ENCODE results near the gene ANXA10.

GRCh38 chr4:168097161-168097560 is 4.8 kb downstream of the ANXA10 start:
- TF ChIP-seq, protein P1, sequence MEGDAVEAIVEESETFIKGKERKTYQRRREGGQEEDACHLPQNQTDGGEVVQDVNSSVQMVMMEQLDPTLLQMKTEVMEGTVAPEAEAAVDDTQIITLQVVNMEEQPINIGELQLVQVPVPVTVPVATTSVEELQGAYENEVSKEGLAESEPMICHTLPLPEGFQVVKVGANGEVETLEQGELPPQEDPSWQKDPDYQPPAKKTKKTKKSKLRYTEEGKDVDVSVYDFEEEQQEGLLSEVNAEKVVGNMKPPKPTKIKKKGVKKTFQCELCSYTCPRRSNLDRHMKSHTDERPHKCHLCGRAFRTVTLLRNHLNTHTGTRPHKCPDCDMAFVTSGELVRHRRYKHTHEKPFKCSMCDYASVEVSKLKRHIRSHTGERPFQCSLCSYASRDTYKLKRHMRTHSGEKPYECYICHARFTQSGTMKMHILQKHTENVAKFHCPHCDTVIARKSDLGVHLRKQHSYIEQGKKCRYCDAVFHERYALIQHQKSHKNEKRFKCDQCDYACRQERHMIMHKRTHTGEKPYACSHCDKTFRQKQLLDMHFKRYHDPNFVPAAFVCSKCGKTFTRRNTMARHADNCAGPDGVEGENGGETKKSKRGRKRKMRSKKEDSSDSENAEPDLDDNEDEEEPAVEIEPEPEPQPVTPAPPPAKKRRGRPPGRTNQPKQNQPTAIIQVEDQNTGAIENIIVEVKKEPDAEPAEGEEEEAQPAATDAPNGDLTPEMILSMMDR (conservative IDR thresholded peaks at IDR 0.05; ENCODE audit: low read depth, low read length): no peak
- TF ChIP-seq MXI1 (IDR thresholded peaks at IDR 0.05; ENCODE audit: borderline replicate concordance, low read depth, low read length): no peak
- TF ChIP-seq POLR2A (IDR thresholded peaks at IDR 0.05; ENCODE audit: low read depth, low read length): no peak
- TF ChIP-seq, protein P2, sequence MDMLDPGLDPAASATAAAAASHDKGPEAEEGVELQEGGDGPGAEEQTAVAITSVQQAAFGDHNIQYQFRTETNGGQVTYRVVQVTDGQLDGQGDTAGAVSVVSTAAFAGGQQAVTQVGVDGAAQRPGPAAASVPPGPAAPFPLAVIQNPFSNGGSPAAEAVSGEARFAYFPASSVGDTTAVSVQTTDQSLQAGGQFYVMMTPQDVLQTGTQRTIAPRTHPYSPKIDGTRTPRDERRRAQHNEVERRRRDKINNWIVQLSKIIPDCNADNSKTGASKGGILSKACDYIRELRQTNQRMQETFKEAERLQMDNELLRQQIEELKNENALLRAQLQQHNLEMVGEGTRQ (IDR thresholded peaks at IDR 0.05; ENCODE audit: low read depth, low read length): no peak
- TF ChIP-seq RAD21 (IDR thresholded peaks at IDR 0.05; ENCODE audit: low read length): no peak
- TF ChIP-seq CEBPB (IDR thresholded peaks at IDR 0.05; ENCODE audit: low read depth, low read length): no peak
- TF ChIP-seq MAFK (IDR thresholded peaks at IDR 0.05; ENCODE audit: low read depth, low read length): no peak
- TF ChIP-seq RCOR1 (IDR thresholded peaks at IDR 0.05; ENCODE audit: insufficient replicate concordance, low read length): no peak
- no peak for TF ChIP-seq BHLHE40 (IDR thresholded peaks at IDR 0.05; ENCODE audit: low read depth, low read length)
- no peak for TF ChIP-seq ELK1 (IDR thresholded peaks at IDR 0.05; ENCODE audit: borderline replicate concordance, low read depth, low read length)
- no peak for TF ChIP-seq RFX5 (IDR thresholded peaks at IDR 0.05; ENCODE audit: low read depth, low read length)
- no peak for TF ChIP-seq CHD1 (IDR thresholded peaks at IDR 0.05; ENCODE audit: low read depth, low read length)
- TF ChIP-seq FOS (IDR thresholded peaks at IDR 0.05; ENCODE audit: low read depth, low read length): no peak
- TF ChIP-seq SMC3 (IDR thresholded peaks at IDR 0.05; ENCODE audit: low read depth, low read length): no peak
